ENCODE results near the gene VSIG10L.

DNA sequence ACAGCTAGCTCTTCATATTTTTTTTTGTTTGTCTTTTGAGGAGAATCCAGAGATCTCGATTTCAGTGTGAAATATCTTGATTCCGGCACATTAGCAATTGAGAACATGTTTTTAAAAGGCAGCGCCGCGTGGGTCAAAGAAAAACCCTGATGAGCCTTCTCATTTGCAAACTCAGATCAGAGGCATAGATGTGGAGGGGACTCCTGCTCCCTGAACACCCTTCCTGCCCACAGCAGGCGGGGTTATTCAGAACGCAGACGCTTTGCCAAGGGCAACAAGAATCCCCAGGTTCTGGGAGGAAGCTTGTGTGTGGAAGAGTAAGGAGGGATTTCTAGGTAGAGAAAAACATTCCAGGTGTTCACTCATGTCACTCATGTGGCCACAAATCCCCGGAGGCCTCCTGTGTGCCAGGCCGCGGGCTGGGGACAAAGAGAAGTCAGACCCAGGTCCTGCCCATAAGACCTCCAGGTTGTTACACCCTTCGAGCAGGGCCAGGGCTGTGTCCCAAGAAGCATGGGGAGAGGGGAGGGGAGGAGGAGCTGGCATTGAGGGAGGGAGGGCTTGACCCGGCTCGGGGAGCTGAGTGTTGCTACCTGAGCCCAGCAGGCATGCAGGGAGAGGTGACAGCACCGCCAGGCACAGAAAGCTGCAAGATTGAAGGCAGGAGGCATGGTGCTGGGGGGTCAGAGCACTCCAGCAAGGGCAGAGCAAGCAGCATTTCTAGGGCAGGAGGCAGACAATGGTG, 46.4 kb downstream of the VSIG10L start:
- no peak for TF ChIP-seq RAD21 (conservative IDR thresholded peaks at IDR 0.05 in 1 of 2, IDR thresholded peaks at IDR 0.05 in 1 of 2)
- TF ChIP-seq CTCF (IDR thresholded peaks at IDR 0.05): no peak
- no peak for TF ChIP-seq CHD2 (IDR thresholded peaks at IDR 0.05; ENCODE audit: low read length, partially characterized antibody)
- no peak for TF ChIP-seq MAZ (IDR thresholded peaks at IDR 0.05; ENCODE audit: borderline replicate concordance, low read depth, low read length)
- TF ChIP-seq MAX (IDR thresholded peaks at IDR 0.05): no peak
- no peak for TF ChIP-seq CEBPB (IDR thresholded peaks at IDR 0.05)
- no peak for TF ChIP-seq POLR2A (IDR thresholded peaks at IDR 0.05; ENCODE audit: low read length)
- TF ChIP-seq SREBF2 (IDR thresholded peaks at IDR 0.05): no peak
- TF ChIP-seq, protein P1, sequence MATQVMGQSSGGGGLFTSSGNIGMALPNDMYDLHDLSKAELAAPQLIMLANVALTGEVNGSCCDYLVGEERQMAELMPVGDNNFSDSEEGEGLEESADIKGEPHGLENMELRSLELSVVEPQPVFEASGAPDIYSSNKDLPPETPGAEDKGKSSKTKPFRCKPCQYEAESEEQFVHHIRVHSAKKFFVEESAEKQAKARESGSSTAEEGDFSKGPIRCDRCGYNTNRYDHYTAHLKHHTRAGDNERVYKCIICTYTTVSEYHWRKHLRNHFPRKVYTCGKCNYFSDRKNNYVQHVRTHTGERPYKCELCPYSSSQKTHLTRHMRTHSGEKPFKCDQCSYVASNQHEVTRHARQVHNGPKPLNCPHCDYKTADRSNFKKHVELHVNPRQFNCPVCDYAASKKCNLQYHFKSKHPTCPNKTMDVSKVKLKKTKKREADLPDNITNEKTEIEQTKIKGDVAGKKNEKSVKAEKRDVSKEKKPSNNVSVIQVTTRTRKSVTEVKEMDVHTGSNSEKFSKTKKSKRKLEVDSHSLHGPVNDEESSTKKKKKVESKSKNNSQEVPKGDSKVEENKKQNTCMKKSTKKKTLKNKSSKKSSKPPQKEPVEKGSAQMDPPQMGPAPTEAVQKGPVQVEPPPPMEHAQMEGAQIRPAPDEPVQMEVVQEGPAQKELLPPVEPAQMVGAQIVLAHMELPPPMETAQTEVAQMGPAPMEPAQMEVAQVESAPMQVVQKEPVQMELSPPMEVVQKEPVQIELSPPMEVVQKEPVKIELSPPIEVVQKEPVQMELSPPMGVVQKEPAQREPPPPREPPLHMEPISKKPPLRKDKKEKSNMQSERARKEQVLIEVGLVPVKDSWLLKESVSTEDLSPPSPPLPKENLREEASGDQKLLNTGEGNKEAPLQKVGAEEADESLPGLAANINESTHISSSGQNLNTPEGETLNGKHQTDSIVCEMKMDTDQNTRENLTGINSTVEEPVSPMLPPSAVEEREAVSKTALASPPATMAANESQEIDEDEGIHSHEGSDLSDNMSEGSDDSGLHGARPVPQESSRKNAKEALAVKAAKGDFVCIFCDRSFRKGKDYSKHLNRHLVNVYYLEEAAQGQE (IDR thresholded peaks at IDR 0.05): no peak
- TF ChIP-seq, protein P2, sequence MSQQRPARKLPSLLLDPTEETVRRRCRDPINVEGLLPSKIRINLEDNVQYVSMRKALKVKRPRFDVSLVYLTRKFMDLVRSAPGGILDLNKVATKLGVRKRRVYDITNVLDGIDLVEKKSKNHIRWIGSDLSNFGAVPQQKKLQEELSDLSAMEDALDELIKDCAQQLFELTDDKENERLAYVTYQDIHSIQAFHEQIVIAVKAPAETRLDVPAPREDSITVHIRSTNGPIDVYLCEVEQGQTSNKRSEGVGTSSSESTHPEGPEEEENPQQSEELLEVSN (IDR thresholded peaks at IDR 0.05; ENCODE audit: borderline replicate concordance, low read depth): no peak
